ENCODE measurements around the gene CPXCR1. TPM values are rescaled to one million over a fixed set of nuclear protein-coding genes. Genes with fewer than 3 reads are reported as not detected.
"Not testable (repeated sequence)": the region's sequence is repeated elsewhere in the genome, so short reads cannot be mapped to it uniquely, and the experiment has no call there.

Gene CPXCR1
- not detected for total RNA-seq (ENCODE audit: insufficient read depth, low replicate concordance)

DNA sequence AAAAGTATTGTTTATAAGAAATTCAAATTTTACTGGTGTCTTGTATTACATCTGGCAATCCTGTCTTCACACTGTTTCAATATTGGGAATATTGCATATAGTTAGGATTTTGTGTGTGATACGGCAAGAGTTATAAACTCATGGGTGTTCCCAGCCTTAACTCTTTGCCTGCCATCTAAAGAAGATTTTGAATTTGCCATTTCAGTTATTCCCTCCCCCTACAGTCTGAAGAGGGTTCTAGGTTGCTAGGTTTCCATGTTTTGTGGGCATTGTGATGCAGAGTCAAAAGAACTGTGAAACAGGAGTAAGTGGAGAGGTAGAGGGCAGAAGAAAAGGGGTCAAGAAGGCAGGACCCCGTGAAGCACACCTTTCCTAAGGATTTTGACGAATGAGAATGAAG, at the start of gene CPXCR1:
Gene CPXCR1, plus strand, starts transcription at position 301 of the 400 bp plus-strand sequence. CDS start 6,190 bp downstream, outside the sequence.
- no peak for DNase-seq (ENCODE audit: low spot score)

DNA sequence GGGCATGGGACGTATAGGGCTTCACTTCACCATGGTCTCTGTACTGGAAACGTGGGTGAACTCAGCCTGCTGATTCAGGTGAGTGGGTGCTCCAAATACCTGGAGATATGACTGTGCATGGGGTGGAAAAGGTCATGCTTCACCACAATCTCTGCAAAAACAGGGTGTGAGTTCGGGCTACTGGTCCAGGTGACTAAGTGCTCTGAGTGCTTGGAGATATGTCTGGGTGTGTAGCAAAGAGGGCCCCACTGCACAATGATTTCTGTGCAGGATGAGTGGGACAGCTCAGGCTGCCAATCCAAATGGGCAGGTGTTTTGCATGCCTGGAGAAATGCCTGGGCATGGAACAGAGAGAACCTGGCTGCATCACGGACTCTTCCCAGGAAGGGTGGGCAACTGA, 11.2 kb upstream of the CPXCR1 start:
- DNase-seq (ENCODE audit: low spot score), result no peak

DNA sequence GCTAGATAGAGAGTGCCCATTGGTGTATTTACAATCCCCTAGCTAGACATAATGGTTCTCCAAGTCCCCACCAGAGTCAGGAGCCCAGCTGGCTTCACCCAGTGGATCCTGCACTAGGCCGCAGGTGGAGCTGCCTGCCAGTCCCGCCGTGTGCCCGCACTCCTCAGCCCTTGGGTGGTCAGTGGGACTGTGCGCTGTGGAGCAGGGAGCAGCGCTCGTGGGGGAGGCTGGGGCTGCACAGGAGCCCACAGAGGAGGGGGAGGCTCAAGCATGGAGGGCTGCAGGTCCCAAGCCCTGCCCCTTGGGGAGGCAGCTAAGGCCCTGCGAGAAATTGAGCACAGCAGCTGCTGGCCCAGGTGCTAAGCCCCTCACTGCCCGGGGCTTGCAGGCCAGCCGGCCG, 810 bp upstream of the CPXCR1 start:
- not testable (repeated sequence) for DNase-seq (ENCODE audit: low spot score)

DNA sequence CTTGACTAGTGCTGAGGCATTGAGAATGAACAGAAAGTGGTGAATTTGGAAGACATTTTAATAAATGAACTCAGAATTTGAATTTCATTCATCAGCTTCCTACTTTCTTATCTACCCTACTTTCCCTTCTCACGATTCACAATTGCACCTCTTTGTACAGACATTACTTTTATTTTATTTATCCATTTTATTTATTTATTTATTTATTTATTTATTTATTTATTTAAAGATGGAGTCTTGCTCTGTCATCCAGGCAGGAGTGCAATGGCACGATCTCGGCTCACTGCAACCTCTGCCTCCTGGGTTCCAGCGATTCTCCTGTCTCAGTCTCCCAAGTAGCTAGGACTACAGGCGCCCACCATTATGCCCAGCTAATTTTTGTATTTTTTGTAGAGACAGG, 5.3 kb downstream of the CPXCR1 start:
- not testable (repeated sequence) for DNase-seq (ENCODE audit: low spot score)

DNA sequence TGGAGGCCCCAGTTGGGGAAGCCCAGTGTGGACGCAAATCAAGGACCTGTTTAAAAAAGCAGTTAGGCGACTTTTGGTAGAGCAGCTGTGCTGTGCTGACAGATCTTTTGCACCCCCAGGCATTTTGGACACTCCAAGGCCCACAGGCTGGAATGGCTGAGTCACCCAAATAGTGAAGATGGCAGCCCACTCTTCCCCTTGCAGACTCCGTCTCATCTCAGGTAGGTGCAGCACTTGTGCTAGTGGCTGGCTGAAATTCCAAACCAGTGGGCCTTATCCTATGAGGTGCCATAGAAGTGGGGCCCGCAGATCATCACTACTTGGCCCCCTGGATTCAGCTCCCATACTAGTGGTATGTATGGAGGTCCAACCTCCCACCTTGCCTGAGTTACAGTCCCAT, 42.8 kb downstream of the CPXCR1 start:
- DNase-seq (ENCODE audit: low spot score), result no peak
